AG20443 (cell line): ENCODE data around the gene POU3F1.
A peak's percentile ranks its signal among the peaks of the same experiment; 100 is the strongest.

ENCODE experiments used
- DNase-seq: peaks from one replicate; pipeline ENCODE4 v3.0.0; 2012; ENCODE audit warnings: low spot score, mixed read lengths

The POU3F1 gene

DNA sequence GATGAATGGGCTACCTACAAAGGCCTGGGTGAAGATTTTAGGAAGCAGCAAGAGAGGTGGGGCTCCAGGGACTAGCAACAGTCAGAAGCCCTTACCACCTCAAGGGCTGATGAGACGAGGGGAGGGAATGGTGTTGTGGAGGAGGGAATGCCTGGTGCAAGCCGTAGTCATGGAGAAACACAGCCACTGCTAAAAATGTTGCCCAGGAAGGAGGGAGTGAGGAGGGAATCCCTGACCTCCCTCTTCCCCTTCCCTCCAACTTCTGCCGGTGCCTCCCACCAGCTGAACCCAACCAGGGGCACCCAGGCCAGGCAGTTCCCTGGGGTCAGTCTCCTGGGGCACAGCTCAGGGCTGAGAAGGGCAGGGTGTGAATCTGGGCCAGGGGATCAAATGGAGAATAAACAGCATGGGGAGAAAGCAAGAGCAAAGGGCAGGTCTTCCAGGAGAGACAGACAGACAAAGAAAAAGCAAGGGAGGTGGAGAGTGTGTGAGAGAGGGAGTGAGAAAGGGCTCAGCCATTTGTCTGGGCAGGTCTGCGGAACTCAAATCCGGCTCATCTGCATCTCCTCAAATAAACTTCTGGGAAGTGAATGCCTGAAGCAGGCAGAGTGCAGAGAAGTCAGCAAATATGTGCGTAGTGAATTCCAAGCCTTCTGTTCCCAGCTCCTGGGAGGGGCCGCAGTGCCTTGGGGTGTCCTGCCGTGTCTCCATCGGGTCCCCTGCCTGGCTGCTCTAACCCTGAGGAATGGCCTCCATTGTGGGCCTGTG, 27.1 kb upstream of the POU3F1 start:
- no peak for DNase-seq

DNA sequence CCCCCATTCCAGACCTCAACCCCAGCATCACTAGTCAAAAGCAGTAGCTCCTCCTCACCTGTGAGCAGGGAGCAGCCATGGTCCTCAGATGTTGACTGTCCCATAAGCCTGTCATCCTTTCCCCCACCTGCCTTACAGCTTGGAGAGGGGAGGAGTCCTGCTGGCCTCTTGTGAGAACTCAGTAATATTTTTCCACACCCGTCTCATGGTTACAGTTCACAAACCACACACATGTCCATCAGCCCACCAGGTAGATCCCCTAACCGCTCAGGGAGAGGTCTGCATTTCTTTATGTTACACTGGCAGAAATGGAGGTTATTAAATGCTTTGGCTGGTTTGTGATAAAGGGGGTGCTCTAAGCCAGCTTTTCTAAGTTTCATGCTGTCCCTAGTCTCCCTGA, 26.3 kb upstream of the POU3F1 start:
- DNase-seq, result no peak

DNA sequence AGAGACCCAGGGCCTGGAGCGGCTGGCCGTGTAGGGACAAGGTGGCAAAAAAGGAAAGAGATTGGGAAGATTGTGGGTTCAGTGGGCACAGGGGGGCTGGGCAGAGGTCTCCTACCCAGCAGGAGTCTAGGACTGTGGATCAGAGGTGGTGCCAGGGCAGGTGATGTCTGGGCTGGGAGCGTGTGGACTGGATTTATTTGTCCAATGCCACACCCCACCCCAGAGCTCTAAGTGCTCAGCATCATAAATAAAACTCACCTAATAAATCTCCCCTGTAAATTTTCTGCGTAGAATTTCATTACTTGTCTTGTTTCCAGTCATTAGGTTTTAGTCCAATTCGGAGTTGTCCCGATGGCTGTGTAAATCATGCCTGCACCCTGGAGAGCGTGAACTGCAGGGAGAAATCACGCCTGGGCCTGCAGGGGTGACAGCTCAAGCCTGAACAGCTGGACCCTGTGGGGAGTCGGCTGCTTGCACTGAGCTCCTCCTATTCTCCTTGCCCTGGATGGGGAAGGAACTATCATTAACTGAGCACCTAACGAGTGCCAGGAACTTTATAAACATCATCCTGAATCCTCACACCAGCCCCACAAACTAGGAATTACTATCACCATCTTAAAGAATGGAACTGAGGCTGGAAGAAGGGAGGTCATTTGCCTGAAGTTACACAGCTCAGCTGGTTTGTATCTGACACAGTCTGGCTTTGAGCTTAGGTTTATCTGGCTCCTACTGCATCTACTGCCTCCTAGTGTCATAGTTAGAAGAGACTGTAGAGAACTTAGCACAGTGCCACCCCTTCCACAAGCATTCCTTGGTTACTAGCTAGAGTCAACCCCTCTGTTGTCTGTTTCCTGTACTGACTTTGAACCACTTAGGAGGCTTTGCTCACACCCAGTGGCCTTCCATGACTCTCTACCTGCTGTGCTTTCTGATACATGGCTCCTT, 25.0 kb upstream of the POU3F1 start:
- peak; percentile 67 for DNase-seq

DNA sequence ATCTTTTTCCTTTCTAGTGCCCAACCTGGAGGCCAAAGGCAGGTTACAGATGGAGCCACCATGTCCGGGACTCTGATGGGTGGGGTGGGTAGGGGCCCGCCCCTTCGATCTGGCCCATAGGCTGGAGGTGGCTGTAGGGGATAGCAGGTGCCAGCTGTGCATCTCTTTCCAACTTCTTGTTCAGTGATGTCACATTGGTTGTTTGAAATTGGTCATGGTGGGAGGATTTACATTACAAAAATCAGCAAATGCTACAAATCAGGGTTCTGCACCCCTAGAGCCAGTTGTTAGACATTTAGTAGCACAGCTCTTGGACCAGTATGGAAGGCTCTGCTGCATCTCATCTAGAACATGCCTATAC, 22.4 kb upstream of the POU3F1 start:
- DNase-seq, result no peak

DNA sequence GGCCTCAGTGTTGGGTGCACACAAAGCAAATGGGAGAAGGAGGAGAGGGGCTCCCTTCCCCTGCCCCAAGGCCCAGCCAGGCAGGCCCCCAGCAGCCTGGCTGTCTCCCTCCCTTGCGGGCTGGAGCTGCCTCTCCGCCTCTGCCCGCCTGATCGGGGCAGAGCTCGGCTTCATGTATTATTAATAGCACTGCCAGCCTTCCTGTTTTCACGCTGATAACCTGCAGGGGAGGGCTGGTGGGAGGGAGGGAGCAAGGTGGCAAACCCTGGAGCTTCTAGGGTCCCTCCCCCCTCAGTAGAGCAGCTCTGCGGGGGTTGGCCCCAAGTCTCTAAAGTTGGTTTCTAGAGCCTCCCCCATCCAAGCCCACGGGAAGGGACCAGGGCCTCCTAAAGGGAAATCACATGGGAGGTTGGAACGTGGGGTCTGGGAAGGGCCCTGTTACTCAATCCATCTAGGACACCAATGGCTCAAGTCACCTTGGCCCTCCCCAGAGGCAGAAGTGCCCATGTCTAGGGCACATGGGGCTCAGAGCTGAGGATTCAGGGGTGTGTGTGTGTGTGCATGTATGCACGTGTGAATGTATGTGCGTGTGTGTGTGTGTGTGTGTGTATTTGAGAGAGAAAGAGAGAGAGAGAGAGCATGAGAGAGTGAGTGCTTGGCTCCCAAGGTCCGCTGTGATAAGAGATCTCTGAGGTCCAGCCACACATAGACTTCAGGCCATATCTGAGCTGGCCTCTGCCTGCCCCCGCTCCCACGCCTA, 21.8 kb upstream of the POU3F1 start:
- no peak for DNase-seq

DNA sequence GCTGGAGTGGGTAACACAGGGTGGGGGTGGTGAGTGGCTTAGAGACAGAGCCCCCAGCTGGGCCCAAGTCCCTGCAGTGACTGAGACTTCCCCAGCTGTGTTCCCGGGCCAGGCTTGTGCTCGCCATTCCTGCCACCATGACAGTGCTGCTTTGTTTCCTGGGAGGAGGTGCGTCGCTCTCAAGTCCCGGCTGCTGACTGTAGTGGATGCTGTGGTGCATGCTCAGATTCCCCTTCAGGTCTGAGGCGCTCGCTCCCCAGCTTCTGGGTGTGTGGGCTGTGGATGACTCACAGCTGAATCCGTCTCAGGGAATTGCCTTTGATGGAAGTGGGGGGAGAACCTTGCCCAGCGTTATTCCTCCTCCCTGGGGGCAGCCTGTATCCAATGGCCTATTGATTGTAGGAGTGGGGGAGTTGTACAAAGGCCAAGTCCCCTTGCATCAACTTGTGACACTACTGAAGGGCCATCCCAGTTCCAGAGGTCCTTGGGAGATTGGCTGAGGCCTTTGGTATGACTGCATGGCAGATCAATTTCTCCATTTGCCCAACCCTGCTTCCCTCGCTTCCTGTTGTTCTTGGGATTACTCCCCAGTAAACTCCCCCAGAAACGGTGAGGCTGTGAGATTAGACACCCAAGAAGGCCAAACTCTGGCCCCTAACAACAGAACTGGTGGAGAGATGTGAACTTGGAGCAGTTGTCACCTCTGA, 17.8 kb upstream of the POU3F1 start:
- DNase-seq, result peak; percentile 68

DNA sequence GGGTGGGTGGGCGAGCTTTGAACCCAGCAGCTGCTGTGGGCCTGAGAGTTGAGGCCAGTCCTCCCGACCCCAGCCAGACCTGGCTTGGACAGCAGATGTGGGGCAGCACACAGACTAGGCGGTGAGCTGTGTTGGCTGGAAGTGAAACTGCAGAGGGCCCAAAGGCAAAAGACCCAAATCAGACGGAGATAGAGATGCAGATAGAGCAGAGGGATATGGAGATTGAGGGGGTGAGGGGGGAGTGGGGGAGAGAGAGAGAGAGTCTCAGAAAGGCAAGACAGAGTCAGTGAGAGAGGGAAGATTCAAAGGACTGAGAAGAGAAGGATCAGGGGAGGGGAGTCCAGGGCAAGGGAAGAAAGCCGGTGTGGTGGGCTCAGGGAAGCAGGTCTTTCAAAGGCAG, 17.0 kb upstream of the POU3F1 start:
- DNase-seq, result no peak

DNA sequence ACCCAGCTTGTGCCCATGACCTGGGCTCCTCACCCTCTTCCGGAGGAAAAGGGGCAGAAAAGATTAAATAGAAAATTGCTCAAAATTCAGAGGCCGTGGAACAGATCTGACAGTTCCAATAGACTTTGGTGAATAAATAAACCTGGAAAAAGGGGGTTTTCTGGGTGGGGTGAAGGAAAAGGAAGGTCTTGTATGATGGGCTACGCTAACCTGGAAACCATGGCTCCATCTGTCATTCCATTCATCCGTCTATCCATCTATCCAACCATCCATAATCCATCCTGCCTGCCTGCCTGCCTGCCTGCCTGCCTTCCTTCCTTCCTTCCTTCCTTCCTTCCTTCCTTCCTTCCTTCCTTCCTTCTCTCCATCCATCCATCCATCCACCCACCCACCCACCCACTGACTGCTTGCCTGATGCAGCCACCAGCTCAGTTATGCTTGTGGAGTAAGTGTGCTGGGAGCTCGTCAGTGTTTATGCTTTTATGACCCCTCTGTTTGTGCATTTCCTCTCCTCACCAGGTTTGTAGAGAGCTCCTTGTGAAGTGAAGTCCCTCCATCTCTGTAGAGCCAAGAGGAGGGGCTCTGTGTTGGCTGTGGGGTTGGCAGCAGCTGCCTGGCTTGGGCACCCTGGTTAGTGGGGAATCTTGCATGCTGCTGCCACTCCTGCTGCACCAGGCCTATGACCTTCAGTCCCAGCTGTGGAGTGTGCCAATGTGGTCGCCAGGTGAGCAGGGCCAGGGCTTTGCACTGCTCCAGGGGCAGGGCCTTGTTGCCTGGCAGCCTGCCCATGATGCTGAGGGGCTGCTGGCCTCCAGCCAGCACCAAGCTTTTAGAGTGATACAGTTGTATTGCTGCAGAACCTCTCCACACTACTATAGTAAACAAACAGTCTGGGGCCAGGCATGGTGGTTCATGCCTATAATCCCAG, 16.0 kb upstream of the POU3F1 start:
- DNase-seq, result no peak

DNA sequence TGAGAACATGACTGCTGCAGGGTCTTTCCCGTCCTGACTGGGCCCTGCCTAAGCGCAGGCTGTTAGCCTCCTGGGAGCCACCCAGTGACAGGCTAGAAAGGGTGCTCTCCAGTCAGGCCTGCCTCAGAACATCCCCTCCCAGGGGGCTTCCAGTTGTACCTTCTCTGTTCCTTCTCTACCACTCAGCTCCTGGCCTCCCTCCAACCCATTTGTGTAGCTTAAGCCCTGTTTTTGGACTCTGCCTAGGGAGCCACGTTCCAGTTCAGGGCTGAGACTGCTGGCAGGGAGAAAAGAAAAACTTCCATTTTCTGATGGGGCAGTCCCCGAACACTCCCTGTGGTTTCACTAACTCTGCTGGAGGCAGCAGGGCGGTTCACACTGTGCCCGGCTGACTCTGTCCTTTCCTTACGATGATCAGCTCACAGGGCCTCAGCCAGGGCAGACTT, 15.3 kb upstream of the POU3F1 start:
- no peak for DNase-seq

DNA sequence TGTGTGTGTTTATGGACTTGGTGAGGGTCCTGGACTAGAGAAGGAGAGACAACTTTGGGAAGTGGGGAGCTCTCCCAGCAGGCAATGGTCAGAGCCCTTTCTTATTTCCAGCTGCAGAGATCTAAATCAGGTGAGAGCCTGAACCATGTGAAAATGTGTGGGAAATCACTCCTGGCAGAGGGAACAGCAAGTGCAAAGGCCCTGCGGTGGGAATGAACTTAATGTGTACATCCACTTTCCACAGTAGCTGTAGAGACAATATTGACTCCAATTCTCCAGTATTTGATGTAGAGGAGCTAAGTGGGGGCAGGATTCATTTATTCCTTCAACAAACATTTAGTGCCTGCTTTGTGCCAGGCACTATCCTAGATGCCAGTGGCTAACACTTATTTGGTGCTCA, 14.7 kb upstream of the POU3F1 start:
- no peak for DNase-seq

DNA sequence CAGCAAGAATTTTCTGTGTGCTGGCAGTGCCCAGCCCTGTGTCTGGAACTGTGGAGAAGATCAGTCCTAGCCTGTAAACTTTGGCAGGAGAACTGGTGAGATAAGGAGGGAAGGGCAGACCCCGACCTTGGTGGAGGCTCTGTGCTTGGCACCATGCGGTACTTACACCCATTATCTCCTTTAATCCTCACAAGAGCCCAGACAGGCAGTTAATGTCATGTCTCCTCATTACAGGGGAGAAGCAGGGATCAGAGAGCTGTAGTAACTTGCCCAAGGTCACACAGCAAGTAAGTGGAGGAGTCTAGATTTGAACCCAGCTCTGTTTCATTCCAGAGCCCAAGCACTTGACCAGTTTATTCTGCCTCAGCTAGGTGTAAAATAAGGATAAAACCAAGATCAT, 13.9 kb upstream of the POU3F1 start:
- DNase-seq, result no peak

DNA sequence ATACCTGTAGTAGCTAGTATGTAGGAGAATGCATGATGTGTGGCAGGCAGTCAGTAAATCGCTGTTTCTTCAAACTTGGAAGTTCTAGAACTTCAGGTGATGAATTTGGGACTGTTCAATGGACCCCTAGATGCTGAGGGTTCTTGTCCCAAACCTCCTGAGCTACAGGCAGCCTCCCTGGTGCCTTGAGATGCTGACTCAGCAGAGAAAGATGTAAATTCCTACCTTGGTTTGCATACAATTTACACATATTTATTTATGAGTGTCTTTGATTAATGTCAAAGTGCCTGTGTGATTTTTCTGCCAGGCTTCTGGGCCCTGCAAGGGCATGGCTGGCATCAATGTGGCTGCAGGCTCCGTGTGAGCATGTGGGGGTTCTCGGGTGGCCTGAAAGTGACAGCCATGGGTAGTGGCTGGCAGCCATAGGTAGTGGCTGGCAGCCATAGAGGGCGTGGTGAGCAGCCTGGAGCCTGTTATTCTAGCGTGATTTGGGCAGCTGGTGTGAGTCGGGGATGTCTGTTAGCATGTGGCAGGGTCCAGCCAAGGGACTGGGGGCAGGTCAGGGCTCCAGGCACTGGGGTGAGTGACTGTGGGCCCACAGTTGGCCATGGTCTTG, 13.2 kb upstream of the POU3F1 start:
- DNase-seq, result no peak

DNA sequence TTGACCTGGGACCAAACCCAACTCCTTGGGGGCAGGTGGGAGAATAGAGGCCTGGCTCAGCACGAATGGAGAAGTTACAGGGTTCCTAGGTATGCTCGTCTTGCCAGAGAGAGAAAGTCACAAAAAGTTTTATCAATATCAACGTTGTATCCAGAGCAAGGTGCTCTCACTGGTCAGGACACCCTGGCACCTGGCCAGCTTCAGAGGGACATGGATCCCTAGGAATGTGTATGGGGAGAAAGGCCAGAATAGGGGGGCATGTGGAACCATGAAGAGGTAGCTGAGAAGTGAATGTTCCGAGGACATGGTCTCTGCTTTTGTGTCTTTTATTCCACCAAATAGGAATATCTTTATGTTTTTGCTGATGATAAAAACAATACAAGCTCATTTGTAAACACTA, 9.4 kb upstream of the POU3F1 start:
- no peak for DNase-seq

DNA sequence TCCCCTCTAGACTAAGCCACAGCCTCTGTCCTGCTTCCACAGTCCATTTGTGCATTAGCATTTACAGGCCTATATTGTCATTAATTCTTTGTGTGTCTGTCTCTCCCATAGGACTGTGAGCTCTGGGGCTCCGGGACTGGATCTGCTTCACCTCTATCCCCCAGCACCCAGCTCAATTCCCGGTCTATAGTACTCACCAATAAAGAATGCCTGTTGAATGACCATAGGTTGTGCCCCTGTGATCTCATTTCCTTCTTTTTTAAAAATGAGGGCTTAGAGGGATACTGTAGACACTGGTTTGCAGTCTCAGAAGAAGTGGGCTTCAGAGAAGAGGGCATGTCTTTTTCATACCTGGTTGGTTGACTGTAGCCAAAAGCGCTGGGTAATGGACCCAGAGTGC, 8.8 kb upstream of the POU3F1 start:
- no peak for DNase-seq

DNA sequence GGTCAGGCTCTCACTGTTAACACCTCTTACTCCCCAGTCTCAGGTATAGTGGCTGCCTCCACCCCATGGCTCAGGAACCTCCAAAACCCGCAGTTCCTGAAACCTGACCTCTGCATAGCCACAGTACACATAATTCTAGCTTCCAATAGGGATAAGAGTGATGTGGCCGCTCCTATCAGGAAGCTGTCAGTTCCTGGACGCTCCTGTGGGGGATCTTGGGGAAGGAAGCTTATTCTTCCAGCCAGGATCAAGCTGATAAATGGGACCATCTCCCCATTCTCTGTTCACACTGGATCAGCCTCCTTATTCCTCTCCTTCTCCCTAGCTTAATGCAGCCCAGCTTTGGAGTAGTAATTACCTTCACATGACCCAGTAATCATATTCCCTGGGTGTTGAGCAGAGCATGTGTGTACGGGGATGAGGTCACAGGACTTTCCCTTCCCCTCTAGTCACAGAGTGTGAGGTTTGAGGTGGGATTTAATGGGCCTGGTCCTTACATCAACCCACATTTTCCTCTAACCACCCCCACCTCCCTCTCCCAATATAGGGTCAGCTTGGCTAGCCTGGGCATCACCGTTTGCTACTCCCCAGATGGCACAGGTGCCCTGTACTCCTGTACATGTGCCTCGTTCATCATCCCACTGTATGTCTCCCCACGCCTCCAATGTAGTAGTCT, 7.0 kb upstream of the POU3F1 start:
- no peak for DNase-seq

DNA sequence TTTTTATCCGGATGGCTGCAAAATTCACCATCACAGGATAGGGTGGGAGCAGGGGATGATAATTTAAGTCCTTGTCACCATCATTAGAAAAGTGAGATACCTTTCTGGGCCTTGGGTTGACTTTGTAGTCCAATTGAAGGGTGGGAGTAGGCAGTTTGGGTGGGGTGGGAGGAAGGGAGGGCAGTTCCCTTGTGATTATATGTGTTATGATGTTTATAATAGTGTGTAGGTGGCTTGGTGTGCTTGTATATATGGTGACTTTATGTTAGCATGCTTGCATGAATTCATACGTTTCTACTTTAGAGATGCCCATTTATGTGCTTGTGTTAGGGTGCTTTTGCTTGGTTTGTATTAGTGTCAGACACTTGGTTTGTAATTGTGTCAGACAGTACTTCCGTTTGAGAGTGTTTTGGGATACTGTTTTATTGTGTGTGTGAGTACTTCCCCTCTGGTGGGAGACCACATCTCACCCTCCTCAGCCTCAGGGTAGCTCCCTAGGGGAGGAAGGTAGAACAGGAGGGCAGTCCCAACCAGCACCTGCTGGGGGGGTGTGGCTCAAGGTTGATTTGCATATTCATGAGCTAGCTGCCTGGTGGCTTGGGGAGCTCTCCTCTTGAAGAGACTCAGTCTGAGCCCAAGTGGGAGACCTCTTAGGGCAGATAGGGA, 6.3 kb upstream of the POU3F1 start:
- no peak for DNase-seq

DNA sequence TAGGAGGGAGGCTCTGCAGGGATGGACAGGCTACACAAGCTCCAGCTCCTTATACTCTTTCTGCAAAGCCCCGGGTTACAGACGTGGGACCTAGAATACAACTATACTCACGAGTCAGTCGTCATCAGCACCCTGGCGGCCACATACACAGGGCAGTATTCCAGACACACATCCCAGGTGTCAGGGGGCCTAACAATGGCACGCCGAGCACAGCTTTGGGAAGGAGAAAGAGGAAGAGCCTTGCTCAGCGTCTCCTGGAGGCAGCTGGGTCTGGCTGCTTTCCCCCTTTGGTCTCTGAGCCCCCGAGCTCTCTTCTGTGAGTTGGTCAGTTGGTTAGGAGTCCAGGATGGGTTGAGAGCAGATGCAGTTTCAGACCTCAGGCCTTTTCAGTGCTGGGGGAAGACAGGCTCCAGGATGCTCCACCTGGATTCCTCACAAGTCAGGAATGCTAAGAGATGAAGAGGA, 4.5 kb upstream of the POU3F1 start:
- no peak for DNase-seq

DNA sequence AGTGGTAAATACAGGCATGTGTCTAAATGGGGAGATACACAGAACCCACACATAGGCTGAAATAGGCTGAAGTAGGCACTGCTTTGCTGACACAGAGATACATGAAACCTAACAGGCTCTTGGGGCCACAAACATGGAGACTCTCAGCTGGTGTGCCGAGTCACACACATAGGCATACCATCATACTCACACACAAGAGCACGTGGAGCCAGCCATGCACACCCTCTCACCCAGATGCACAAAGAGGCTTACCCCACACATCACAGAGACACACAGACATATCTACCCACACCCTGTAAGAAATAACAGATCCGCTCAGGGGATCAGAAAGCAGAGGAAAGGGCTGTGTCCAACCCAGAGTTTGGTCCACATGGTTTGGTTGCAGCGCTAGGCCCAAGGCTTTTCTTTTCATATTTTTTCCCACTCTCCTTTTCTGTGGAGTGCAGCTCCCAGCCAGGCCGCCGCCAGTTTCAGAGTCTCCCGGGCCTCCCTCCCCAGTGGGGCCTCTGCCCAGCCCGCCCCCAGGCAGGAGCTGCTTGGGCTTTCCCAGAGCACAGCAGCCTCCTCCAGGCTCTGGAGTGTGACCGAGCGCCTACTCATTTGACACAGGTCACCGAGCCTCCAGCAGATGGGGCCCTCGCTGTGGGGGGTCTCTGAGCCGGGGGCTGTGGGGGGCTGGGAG, 3.9 kb upstream of the POU3F1 start:
- no peak for DNase-seq
